Uterus (tissue), 4 donors: ENCODE data around the gene WBP1. TPM values are rescaled to one million over a fixed set of nuclear protein-coding genes. Genes with fewer than 3 reads are reported as not detected.

ENCODE experiments used
- DNase-seq, 2 donors: peaks; one replicate each; pipeline ENCODE4 v3.0.0-alpha.2; 2019 to 2020
- H3K27ac ChIP-seq, 2 donors: fragments of 200-600 bp; sonication (generic); 1 replicate in 1 of 2; 2 replicates in 1 of 2; pipeline ENCODE4 v1.5.1; 2016 to 2018
- H3K27me3 ChIP-seq, 2 donors: fragments of 200-600 bp; sonication (generic); one replicate each; pipeline ENCODE4 v1.5.1; 2018 to 2019; ENCODE audit warnings: control low read depth in 1 of 2
- H3K36me3 ChIP-seq, 2 donors: fragments of 200-600 bp; sonication (generic); one replicate each; pipeline ENCODE4 v1.5.1; 2019; ENCODE audit warnings: control low read depth in 1 of 2
- H3K4me1 ChIP-seq, 2 donors: fragments of 200-600 bp; sonication (generic); one replicate each; pipeline ENCODE4 v1.5.1; 2018 to 2019; ENCODE audit warnings: control low read depth in 1 of 2
- H3K4me3 ChIP-seq, 2 donors: fragments of 200-600 bp; sonication (generic); 1 replicate in 1 of 2; 2 replicates in 1 of 2; pipeline ENCODE4 v1.5.1; 2018 to 2019; ENCODE audit warnings: mild to moderate bottlenecking in 1 of 2
- H3K9me3 ChIP-seq, 2 donors: fragments of 200-600 bp; sonication (generic); one replicate each; pipeline ENCODE4 v1.5.1; 2019; ENCODE audit warnings: control low read depth in 1 of 2
- POLR2A ChIP-seq, 2 donors: fragments of 450-650 bp; IDR thresholded peaks; one replicate each; pipeline ENCODE4 v1.6.1; 2016; ENCODE audit warnings: antibody characterized with exemption in 2 of 2, mild to moderate bottlenecking in 1 of 2, moderate library complexity in 1 of 2
- intact Hi-C: fragments of 100-400 bp; cut with DNase I; formaldehyde crosslinking; loops from one replicate; pipeline ENCODE4 v1.15.1; 2023; ENCODE audit warnings: low total_unique reads
- total RNA-seq, 4 donors: library from RNA; depleted of rRNA in 3 of 4; stranded (reverse); fragments of >200 nt in 3 of 4; gene quantifications; one replicate each; pipeline versions ENCODE4 v1.1.0 to v1.2.4, GENCODE V29; 2014 to 2023
- TF ChIP-seq, protein P1 (sequence below), 4 experiments: fragments of 200-600 bp in 2 of 4; fragments of 450-650 bp in 2 of 4; sonication (generic) in 2 of 4; IDR thresholded peaks; one replicate each; pipeline ENCODE4 v1.5.1; 2016 to 2019; ENCODE audit warnings: antibody characterized with exemption in 4 of 4, mild to moderate bottlenecking in 2 of 4, moderate library complexity in 1 of 4
- donor health status: DM: yes; HTN: yes; CAD: no.

Gene WBP1
- total RNA-seq, 4 donors from 2014 or later: 25.4 to 74.2 (median 50.8) TPM

DNA sequence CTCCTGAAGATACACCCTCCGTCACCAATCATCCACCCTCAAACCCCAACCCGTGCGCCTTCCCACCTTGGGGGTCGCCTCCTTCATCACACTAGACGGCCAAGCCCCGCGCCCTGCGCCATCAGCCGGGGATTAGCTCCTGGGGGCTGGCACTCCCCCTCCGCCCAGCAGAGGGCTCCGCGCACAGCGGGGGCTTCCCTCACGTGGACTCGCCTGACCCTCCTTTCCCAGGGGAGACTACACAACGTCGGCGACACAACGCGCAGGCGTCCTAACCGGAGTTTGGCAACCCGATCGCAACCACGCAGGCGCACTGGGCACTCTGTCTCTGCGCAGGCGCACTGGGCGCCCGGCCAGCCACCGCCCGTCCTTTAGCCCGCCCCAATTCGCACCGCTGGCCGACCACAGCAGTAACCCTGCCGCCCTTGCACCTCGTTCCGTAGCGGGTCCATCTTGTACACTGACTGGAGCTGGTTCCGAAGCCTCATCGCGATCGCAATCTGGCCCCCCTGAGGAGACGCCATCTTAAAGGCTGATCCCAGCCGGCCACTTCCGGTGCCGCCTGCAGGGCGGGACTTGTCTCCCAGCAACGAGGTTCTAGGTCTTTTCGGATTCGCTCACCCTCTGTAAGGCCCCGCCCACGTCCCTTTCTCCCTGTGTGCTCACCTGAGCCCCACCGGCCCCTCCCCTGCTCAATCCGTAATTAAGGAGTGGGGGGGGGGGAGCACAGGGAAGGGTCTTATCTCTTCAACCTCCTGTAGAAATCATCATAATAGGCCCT, 49.1 kb downstream of the WBP1 start, which contains the start of gene PCGF1:
Gene PCGF1 (minus strand): TSS at position 551 of the 781 bp plus-strand sequence. CDS start 27 bp downstream, at position 524.
- peak within 1 kb of the TSS; percentile 72 to 73 for H3K4me3 ChIP-seq
- no peaks in the 10 kb centered on the region for H3K27me3 ChIP-seq
- H3K27ac ChIP-seq: peak within 1 kb of the TSS; percentile 97 to 99
- H3K4me1 ChIP-seq: peaks cover 0 to 9% of the 10 kb centered on the region in 2 donors
- TF ChIP-seq, protein P1, sequence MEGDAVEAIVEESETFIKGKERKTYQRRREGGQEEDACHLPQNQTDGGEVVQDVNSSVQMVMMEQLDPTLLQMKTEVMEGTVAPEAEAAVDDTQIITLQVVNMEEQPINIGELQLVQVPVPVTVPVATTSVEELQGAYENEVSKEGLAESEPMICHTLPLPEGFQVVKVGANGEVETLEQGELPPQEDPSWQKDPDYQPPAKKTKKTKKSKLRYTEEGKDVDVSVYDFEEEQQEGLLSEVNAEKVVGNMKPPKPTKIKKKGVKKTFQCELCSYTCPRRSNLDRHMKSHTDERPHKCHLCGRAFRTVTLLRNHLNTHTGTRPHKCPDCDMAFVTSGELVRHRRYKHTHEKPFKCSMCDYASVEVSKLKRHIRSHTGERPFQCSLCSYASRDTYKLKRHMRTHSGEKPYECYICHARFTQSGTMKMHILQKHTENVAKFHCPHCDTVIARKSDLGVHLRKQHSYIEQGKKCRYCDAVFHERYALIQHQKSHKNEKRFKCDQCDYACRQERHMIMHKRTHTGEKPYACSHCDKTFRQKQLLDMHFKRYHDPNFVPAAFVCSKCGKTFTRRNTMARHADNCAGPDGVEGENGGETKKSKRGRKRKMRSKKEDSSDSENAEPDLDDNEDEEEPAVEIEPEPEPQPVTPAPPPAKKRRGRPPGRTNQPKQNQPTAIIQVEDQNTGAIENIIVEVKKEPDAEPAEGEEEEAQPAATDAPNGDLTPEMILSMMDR (IDR thresholded peaks at IDR 0.05): peak in 2 of 4 experiments; percentile 37 to 39
- TF ChIP-seq POLR2A (IDR thresholded peaks at IDR 0.05): peak; percentile 7 to 60
- intact Hi-C loops: no loop called here
- peak; percentile 99 to 100 for DNase-seq
- H3K9me3 ChIP-seq: no peaks in the 10 kb centered on the region
- H3K36me3 ChIP-seq: no peaks in the 10 kb centered on the region

DNA sequence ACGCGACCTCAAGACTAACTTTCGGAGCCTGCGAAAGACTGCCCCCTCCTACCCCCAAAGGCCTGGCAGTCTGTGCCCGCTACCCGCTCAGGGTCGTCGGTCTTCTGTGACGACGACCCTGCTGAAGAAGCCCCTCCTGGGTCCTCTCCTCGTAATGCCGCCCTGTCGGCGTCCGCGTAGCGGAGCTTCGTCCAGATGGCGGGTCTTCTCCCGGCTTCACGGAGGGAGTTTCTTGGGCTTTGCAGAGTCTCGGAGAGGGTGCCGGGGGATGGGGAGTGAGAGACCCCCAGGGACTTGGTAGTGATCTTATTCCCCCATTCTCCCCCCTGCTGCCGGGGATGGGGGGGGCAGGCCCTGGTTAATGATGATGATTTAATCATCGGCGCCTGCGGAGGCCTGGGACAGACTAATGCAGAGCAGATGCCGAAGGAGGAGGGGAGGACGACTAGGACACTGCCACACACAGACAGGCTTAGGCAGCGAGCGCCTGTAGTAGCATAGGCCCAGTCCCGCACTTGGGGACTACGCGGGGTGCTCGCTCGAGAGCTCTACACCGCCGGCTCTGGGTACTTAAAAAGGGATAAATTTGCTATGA, 49.8 kb downstream of the WBP1 start:
- Histone ChIP-seq H3K9me3 (no peaks in the 10 kb centered on the region), H3K36me3 (no peaks in the 10 kb centered on the region), H3K4me1 (peaks cover 0 to 9% of the 10 kb centered on the region in 2 donors), H3K27ac (peak overlapping the region; percentile 97 to 99), H3K4me3 (peak overlapping the region; percentile 72 to 73), H3K27me3 (peaks cover 4 to 6% of the 10 kb centered on the region in 2 donors)
- no peak for TF ChIP-seq POLR2A (IDR thresholded peaks at IDR 0.05)
- TF ChIP-seq, protein P1 (IDR thresholded peaks at IDR 0.05): no peak
- DNase-seq: no peak
- intact Hi-C loops: no loop called here

DNA sequence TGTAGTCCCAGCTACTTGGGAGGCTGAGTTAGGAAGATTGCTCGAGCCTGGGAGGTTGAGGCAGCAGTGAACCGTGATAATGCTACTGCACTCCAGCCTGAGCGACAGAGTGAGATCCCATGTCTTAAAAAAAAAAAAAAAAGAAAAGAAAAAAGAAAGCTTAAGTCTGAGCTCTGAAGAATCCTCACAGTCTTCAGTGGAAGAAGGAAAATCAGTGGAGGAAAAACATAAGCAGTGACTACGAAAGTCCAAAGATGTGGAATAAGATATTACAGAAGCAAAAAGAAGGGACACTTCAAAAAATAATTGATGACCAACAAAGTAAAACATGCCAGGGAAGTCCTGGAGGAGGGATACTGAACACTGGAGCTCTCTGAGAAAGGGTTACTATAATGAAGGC, 52.0 kb downstream of the WBP1 start:
- intact Hi-C loops: no loop called here
- Histone ChIP-seq H3K36me3 (no peaks in the 10 kb centered on the region), H3K9me3 (no peaks in the 10 kb centered on the region), H3K27me3 (peaks cover 25% of the 10 kb centered on the region in 2 donors), H3K27ac (no peak overlapping the region), H3K4me1 (peaks cover 0 to 17% of the 10 kb centered on the region in 2 donors), H3K4me3 (no peak overlapping the region)
- no peak for DNase-seq
- TF ChIP-seq, protein P1 (IDR thresholded peaks at IDR 0.05): no peak
- TF ChIP-seq POLR2A (IDR thresholded peaks at IDR 0.05): no peak

Other genes with a start within 250 kb of the WBP1 start
- 10 to 100 TPM in 1 of 4 donors, 1 to 10 TPM in 3; 2.1 to 15.1 (median 5.3) TPM for gene SLC4A5, start 115.0 kb upstream of the WBP1 start, total RNA-seq
- gene DCTN1, start 78.1 kb upstream of the WBP1 start, total RNA-seq: 100 to 1,000 TPM in 2 of 4 donors, 10 to 100 TPM in 2; 48.2 to 140 (median 95.0) TPM
- 1 to 10 TPM in 3 of 4 donors, not detected in 1; 2.1 to 5.7 (median 2.9) TPM for gene C2orf81, start 36.8 kb upstream of the WBP1 start, total RNA-seq
- 10 to 100 TPM in 3 of 4 donors, not detected in 1; 12.3 to 19.7 (median 16.3) TPM for gene WDR54, start 36.7 kb upstream of the WBP1 start, total RNA-seq
- 10 to 100 TPM in 2 of 4 donors, 1 to 10 TPM in 2; 9.8 to 36.3 (median 12.0) TPM for gene RTKN, start 16.5 kb upstream of the WBP1 start, total RNA-seq
- gene INO80B, start 3.4 kb upstream of the WBP1 start, total RNA-seq: 10 to 100 TPM; 28.5 to 63.3 (median 48.0) TPM
- gene MOGS, start 6.9 kb downstream of the WBP1 start, total RNA-seq: 10 to 100 TPM; 20.2 to 56.2 (median 29.8) TPM
- 100 to 1,000 TPM in 1 of 4 donors, 10 to 100 TPM in 2, 1 to 10 TPM in 1; 8.8 to 101 (median 45.8) TPM for gene MRPL53, start 14.2 kb downstream of the WBP1 start, total RNA-seq
- gene CCDC142, start 24.6 kb downstream of the WBP1 start, total RNA-seq: 10 to 100 TPM; 10.9 to 42.8 (median 35.7) TPM
- 10 to 100 TPM in 3 of 4 donors, 1 to 10 TPM in 1; 8.5 to 29.2 (median 17.5) TPM for gene TTC31, start 24.6 kb downstream of the WBP1 start, total RNA-seq
- 1 to 10 TPM in 1 of 4 donors, not detected in 3; 2.9 TPM for gene LBX2, start 41.2 kb downstream of the WBP1 start, total RNA-seq
- 10 to 100 TPM in 2 of 4 donors, 1 to 10 TPM in 2; 2.9 to 11.3 (median 9.7) TPM for gene PCGF1, start 49.3 kb downstream of the WBP1 start, total RNA-seq
- under 1 TPM in 1 of 4 donors, not detected in 3; 0.55 TPM for gene TLX2, start 56.0 kb downstream of the WBP1 start, total RNA-seq
- not detected for gene DQX1, start 67.8 kb downstream of the WBP1 start, total RNA-seq
- 10 to 100 TPM; 62.8 to 87.0 (median 70.7) TPM for gene AUP1, start 71.3 kb downstream of the WBP1 start, total RNA-seq
- gene HTRA2, start 71.5 kb downstream of the WBP1 start, total RNA-seq: 10 to 100 TPM; 13.1 to 40.1 (median 33.9) TPM
- gene LOXL3, start 95.5 kb downstream of the WBP1 start, total RNA-seq: 10 to 100 TPM in 3 of 4 donors, 1 to 10 TPM in 1; 9.5 to 26.5 (median 17.5) TPM
- 10 to 100 TPM in 3 of 4 donors, under 1 TPM in 1; 0.29 to 85.0 (median 13.8) TPM for gene DOK1, start 96.3 kb downstream of the WBP1 start, total RNA-seq
- gene M1AP, start 189.9 kb downstream of the WBP1 start, total RNA-seq: under 1 TPM in 2 of 4 donors, not detected in 2; 0.49 to 0.76 TPM
- gene SEMA4F, start 195.8 kb downstream of the WBP1 start, total RNA-seq: 10 to 100 TPM in 1 of 4 donors, 1 to 10 TPM in 3; 1.3 to 14.5 (median 4.8) TPM